HepG2 (cell line): ENCODE data around the gene NOXO1. TPM values are rescaled to one million over a fixed set of nuclear protein-coding genes. Genes with fewer than 3 reads are reported as not detected.

Source experiments
- HCFC1 ChIP-seq: fragments of 150-350 bp; IDR thresholded peaks from 2 replicates; pipeline ENCODE4 v1.6.1; 2014; ENCODE audit warnings: low read depth, low read length
- JUND ChIP-seq: sonication (generic); formaldehyde crosslinking; IDR thresholded peaks from 2 replicates; pipeline ENCODE4 v1.8.0; 2022; ENCODE audit warnings: mild to moderate bottlenecking, missing genetic modification reagents
- NFIB ChIP-seq: sonication (generic); formaldehyde crosslinking; IDR thresholded peaks from 2 replicates; pipeline ENCODE4 v1.9.0; 2021; ENCODE audit warnings: missing genetic modification reagents, mild to moderate bottlenecking, borderline replicate concordance
- RFX5 ChIP-seq: IDR thresholded peaks from 2 replicates; pipeline ENCODE4 v1.6.1; 2011; ENCODE audit warnings: low read depth, low read length, improper control_type of control experiment
- RNF2 ChIP-seq: fragments of 450-650 bp; conservative IDR thresholded peaks from 2 replicates; pipeline ENCODE4 v1.6.1; 2016; ENCODE audit warnings: low read depth
- THYN1 ChIP-seq: sonication (generic); formaldehyde crosslinking; IDR thresholded peaks from 2 replicates; pipeline ENCODE4 v1.8.1; 2023; ENCODE audit warnings: low read depth, mild to moderate bottlenecking, moderate library complexity, missing genetic modification reagents, borderline replicate concordance
- ZNF572 ChIP-seq: sonication (generic); formaldehyde crosslinking; IDR thresholded peaks from 2 replicates; pipeline ENCODE4 v1.5.1; 2020; ENCODE audit warnings: mild to moderate bottlenecking, missing genetic modification reagents
- ZNF629 ChIP-seq: sonication (generic); formaldehyde crosslinking; conservative IDR thresholded peaks from 2 replicates; pipeline ENCODE4 v1.5.0; 2020; ENCODE audit warnings: missing genetic modification reagents
- ZSCAN22 ChIP-seq: sonication (generic); formaldehyde crosslinking; IDR thresholded peaks from 2 replicates; pipeline ENCODE4 v1.4.0; 2020; ENCODE audit warnings: mild to moderate bottlenecking, missing genetic modification reagents
- polyA plus RNA-seq, 8 experiments: library from polyadenylated mRNA; depleted of rRNA in 3 of 8; stranded (reverse) in 7 of 8; unstranded in 1 of 8; fragments of >200 nt; fragmentation: Illumina TruSeq in 4 of 8; extraction: Trizol in 4 of 8; gene quantifications; 2 replicates each; pipeline versions ENCODE4 v1.2.1 to v1.2.3, GENCODE V29; 2011 to 2016; ENCODE audit warnings: low read depth in 4 of 8, missing spikeins in 1 of 8, mixed read lengths in 1 of 8; ENCODE audit not compliant: insufficient read depth in 1 of 8
- total RNA-seq, 5 experiments: library from RNA; depleted of rRNA; stranded (reverse); fragments of >200 nt; fragmentation: Illumina TruSeq; extraction: Trizol; gene quantifications; 2 replicates each; pipeline ENCODE4 v1.2.3, GENCODE V29; 2016; ENCODE audit warnings: low read depth in 1 of 5
- TF ChIP-seq, protein P1 (sequence below): IDR thresholded peaks from 2 replicates; pipeline ENCODE4 v1.6.1; 2016; ENCODE audit warnings: low read depth, missing genetic modification reagents, missing compliant biosample characterization
- TF ChIP-seq, protein P2 (sequence below), 2 experiments: sonication (generic) in 1 of 2; formaldehyde crosslinking in 1 of 2; IDR thresholded peaks; 2 replicates each; pipeline versions ENCODE4 v1.6.1 to v1.9.0; 2014 to 2022; ENCODE audit warnings: antibody characterized with exemption in 1 of 2, borderline replicate concordance in 1 of 2, inconsistent platforms in 1 of 2, low read depth in 1 of 2, missing genetic modification reagents in 1 of 2
- TF ChIP-seq, protein P3 (sequence below): sonication (generic); formaldehyde crosslinking; IDR thresholded peaks from 2 replicates; pipeline ENCODE4 v1.5.1; 2020; ENCODE audit warnings: missing genetic modification reagents, mild to moderate bottlenecking, borderline replicate concordance
- TF ChIP-seq, protein P4 (sequence below): conservative IDR thresholded peaks from 2 replicates; pipeline ENCODE4 v1.6.1; 2018; ENCODE audit warnings: missing genetic modification reagents

NOXO1 gene
- total and polyA plus RNA-seq, 2 of the 13 experiments (the other 11 are each of a cell fraction or from before 2014, with no cell fraction given) = 0.69 to 1.4 TPM

GRCh38 chr16:1964506-1965395 is 16.5 kb downstream of the NOXO1 start, which contains the start of gene RPS2 (continued):
- TF ChIP-seq NFIB (no peak), JUND (CRISPR knock-in tag) (no peak), RNF2 (no peak), THYN1 (CRISPR knock-in tag) (no peak), ZNF629 (CRISPR knock-in tag) (0 out of 2 replicates have a peak, but pooled peaks have one; percentile 7), HCFC1 (peak; percentile 63), ZSCAN22 (CRISPR knock-in tag) (no peak), RFX5 (no peak), ZNF572 (CRISPR knock-in tag) (no peak)
- TF ChIP-seq, protein P1, sequence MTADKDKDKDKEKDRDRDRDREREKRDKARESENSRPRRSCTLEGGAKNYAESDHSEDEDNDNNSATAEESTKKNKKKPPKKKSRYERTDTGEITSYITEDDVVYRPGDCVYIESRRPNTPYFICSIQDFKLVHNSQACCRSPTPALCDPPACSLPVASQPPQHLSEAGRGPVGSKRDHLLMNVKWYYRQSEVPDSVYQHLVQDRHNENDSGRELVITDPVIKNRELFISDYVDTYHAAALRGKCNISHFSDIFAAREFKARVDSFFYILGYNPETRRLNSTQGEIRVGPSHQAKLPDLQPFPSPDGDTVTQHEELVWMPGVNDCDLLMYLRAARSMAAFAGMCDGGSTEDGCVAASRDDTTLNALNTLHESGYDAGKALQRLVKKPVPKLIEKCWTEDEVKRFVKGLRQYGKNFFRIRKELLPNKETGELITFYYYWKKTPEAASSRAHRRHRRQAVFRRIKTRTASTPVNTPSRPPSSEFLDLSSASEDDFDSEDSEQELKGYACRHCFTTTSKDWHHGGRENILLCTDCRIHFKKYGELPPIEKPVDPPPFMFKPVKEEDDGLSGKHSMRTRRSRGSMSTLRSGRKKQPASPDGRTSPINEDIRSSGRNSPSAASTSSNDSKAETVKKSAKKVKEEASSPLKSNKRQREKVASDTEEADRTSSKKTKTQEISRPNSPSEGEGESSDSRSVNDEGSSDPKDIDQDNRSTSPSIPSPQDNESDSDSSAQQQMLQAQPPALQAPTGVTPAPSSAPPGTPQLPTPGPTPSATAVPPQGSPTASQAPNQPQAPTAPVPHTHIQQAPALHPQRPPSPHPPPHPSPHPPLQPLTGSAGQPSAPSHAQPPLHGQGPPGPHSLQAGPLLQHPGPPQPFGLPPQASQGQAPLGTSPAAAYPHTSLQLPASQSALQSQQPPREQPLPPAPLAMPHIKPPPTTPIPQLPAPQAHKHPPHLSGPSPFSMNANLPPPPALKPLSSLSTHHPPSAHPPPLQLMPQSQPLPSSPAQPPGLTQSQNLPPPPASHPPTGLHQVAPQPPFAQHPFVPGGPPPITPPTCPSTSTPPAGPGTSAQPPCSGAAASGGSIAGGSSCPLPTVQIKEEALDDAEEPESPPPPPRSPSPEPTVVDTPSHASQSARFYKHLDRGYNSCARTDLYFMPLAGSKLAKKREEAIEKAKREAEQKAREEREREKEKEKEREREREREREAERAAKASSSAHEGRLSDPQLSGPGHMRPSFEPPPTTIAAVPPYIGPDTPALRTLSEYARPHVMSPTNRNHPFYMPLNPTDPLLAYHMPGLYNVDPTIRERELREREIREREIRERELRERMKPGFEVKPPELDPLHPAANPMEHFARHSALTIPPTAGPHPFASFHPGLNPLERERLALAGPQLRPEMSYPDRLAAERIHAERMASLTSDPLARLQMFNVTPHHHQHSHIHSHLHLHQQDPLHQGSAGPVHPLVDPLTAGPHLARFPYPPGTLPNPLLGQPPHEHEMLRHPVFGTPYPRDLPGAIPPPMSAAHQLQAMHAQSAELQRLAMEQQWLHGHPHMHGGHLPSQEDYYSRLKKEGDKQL = no peak
- TF ChIP-seq, protein P2, sequence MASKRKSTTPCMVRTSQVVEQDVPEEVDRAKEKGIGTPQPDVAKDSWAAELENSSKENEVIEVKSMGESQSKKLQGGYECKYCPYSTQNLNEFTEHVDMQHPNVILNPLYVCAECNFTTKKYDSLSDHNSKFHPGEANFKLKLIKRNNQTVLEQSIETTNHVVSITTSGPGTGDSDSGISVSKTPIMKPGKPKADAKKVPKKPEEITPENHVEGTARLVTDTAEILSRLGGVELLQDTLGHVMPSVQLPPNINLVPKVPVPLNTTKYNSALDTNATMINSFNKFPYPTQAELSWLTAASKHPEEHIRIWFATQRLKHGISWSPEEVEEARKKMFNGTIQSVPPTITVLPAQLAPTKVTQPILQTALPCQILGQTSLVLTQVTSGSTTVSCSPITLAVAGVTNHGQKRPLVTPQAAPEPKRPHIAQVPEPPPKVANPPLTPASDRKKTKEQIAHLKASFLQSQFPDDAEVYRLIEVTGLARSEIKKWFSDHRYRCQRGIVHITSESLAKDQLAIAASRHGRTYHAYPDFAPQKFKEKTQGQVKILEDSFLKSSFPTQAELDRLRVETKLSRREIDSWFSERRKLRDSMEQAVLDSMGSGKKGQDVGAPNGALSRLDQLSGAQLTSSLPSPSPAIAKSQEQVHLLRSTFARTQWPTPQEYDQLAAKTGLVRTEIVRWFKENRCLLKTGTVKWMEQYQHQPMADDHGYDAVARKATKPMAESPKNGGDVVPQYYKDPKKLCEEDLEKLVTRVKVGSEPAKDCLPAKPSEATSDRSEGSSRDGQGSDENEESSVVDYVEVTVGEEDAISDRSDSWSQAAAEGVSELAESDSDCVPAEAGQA (IDR thresholded peaks at IDR 0.05; ENCODE audit: low read depth) = no peak
- TF ChIP-seq, protein P2 (CRISPR knock-in tag; IDR thresholded peaks at IDR 0.05; ENCODE audit: borderline replicate concordance) = peak; percentile 86; the same call in 1 of the 2 replicates
- TF ChIP-seq, protein P3, sequence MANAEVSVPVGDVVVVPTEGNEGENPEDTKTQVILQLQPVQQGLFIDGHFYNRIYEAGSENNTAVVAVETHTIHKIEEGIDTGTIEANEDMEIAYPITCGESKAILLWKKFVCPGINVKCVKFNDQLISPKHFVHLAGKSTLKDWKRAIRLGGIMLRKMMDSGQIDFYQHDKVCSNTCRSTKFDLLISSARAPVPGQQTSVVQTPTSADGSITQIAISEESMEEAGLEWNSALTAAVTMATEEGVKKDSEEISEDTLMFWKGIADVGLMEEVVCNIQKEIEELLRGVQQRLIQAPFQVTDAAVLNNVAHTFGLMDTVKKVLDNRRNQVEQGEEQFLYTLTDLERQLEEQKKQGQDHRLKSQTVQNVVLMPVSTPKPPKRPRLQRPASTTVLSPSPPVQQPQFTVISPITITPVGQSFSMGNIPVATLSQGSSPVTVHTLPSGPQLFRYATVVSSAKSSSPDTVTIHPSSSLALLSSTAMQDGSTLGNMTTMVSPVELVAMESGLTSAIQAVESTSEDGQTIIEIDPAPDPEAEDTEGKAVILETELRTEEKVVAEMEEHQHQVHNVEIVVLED (CRISPR knock-in tag) = peak; percentile 80
- TF ChIP-seq, protein P4, sequence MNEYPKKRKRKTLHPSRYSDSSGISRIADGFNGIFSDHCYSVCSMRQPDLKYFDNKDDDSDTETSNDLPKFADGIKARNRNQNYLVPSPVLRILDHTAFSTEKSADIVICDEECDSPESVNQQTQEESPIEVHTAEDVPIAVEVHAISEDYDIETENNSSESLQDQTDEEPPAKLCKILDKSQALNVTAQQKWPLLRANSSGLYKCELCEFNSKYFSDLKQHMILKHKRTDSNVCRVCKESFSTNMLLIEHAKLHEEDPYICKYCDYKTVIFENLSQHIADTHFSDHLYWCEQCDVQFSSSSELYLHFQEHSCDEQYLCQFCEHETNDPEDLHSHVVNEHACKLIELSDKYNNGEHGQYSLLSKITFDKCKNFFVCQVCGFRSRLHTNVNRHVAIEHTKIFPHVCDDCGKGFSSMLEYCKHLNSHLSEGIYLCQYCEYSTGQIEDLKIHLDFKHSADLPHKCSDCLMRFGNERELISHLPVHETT (CRISPR knock-in tag) = 0 out of 2 replicates have a peak, but pooled peaks have one; percentile 43
